ENCODE results near the gene POGLUT2.
A peak's percentile ranks its signal among the peaks of the same experiment; 100 is the strongest.

Gene POGLUT2

DNA sequence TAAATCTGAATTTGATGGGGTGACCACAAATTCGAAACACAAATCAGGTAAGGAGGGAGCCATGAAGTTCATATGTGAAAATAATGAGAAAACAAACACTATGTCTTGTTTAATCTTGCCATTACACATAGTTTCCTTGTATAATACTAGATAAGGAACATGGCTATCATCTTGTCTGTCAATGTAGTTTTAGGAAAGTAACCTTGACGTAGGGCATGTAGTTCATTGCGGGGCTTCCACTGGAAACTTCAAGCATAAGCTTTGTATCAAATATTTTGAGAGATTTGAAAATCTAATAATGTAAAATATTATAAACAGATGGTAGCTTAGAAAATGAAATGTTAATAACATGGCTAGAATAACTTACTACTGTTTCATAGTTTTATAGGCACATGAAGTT is 8.9 kb upstream of the POGLUT2 start:
- Histone ChIP-seq H3K79me2 (peaks cover 16% of the 10 kb centered on the region), H3K4me1 (no peaks in the 10 kb centered on the region), H3K4me3 (ENCODE audit: low read depth, low read length) (no peak overlapping the region), H3K9ac (no peak overlapping the region), H3K4me2 (ENCODE audit: low read length) (no peak overlapping the region), H3K27ac (no peak overlapping the region), H2AFZ (no peak overlapping the region), H3K9me3 (ENCODE audit: control insufficient read depth, low read length) (no peaks in the 10 kb centered on the region), H3K36me3 (ENCODE audit: control insufficient read depth, insufficient read depth, low read length) (no peaks in the 10 kb centered on the region), H3K27me3 (ENCODE audit: control insufficient read depth, insufficient read depth, low read length) (no peaks in the 10 kb centered on the region)
- TF ChIP-seq, protein P1, sequence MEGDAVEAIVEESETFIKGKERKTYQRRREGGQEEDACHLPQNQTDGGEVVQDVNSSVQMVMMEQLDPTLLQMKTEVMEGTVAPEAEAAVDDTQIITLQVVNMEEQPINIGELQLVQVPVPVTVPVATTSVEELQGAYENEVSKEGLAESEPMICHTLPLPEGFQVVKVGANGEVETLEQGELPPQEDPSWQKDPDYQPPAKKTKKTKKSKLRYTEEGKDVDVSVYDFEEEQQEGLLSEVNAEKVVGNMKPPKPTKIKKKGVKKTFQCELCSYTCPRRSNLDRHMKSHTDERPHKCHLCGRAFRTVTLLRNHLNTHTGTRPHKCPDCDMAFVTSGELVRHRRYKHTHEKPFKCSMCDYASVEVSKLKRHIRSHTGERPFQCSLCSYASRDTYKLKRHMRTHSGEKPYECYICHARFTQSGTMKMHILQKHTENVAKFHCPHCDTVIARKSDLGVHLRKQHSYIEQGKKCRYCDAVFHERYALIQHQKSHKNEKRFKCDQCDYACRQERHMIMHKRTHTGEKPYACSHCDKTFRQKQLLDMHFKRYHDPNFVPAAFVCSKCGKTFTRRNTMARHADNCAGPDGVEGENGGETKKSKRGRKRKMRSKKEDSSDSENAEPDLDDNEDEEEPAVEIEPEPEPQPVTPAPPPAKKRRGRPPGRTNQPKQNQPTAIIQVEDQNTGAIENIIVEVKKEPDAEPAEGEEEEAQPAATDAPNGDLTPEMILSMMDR (IDR thresholded peaks at IDR 0.05): no peak

GRCh38 chr13:102805680-102806079 is 6.9 kb upstream of the POGLUT2 start:
- Histone ChIP-seq H3K4me2 (ENCODE audit: low read length) (no peak overlapping the region), H3K9ac (no peak overlapping the region), H3K4me1 (no peaks in the 10 kb centered on the region), H3K36me3 (ENCODE audit: control insufficient read depth, insufficient read depth, low read length) (no peaks in the 10 kb centered on the region), H3K27ac (no peak overlapping the region), H3K79me2 (peaks cover 9% of the 10 kb centered on the region), H3K27me3 (ENCODE audit: control insufficient read depth, insufficient read depth, low read length) (no peaks in the 10 kb centered on the region), H2AFZ (no peak overlapping the region), H3K4me3 (ENCODE audit: low read depth, low read length) (no peak overlapping the region), H3K9me3 (ENCODE audit: control insufficient read depth, low read length) (no peaks in the 10 kb centered on the region)
- TF ChIP-seq, protein P1 (IDR thresholded peaks at IDR 0.05): no peak

- Histone ChIP-seq H3K79me2 (peaks cover 4% of the 10 kb centered on the region), H3K4me3 (ENCODE audit: low read depth, low read length) (peak overlapping the region; percentile 81), H3K36me3 (ENCODE audit: control insufficient read depth, insufficient read depth, low read length) (no peaks in the 10 kb centered on the region), H3K27ac (peak overlapping the region; percentile 57), H3K4me2 (ENCODE audit: low read length) (peak overlapping the region; percentile 90), H2AFZ (peak overlapping the region; percentile 89), H3K4me1 (no peaks in the 10 kb centered on the region), H3K27me3 (ENCODE audit: control insufficient read depth, insufficient read depth, low read length) (no peaks in the 10 kb centered on the region), H3K9me3 (ENCODE audit: control insufficient read depth, low read length) (no peaks in the 10 kb centered on the region), H3K9ac (no peak overlapping the region)
- TF ChIP-seq, protein P1 (IDR thresholded peaks at IDR 0.05): peak; percentile 66
Measured at GRCh38 chr13:102800145-102801041, 1.6 kb upstream of the POGLUT2 start.

DNA sequence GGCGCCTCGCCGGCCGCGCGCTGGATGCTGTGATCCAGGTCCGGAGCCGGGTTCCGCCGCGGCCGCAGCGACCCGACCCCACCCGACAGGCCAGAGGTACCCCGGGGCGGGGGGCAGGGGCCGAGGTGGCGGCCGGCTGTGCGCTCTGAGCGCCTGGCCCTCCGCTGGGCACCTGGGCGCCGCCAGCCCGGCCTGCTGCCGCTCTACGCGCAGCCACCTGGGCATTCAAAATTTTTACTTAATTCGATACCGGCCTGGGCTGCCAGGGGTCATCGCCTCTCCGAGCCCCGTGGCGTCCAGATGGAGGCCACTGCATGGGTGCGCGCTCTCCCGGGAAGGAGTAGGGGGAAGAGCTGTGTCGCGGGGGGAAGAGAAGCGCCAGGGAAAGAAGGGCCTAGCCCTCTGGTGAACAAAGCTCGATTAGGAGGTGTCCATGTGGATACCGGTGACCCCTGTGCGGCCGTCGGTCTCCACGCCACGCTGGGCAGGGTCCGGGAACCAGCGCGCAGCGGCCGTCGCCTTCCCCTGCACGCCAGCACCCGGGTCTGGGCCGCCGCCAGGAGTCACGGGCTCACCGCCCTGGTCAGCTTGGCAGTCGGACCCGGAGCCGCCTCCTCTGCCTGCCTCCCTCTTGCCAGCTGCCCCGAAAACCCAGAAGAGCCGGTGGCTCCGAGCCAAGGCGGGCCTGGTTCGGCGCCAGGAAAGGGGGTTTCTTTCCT is 809 bp upstream of the POGLUT2 start:
- Histone ChIP-seq H3K4me2 (ENCODE audit: low read length) (peak overlapping the region; percentile 90), H3K4me3 (ENCODE audit: low read depth, low read length) (peak overlapping the region; percentile 81), H2AFZ (peak overlapping the region; percentile 89), H3K79me2 (peaks cover 4% of the 10 kb centered on the region), H3K27ac (peak overlapping the region; percentile 57), H3K9ac (no peak overlapping the region), H3K4me1 (no peaks in the 10 kb centered on the region), H3K36me3 (ENCODE audit: control insufficient read depth, insufficient read depth, low read length) (no peaks in the 10 kb centered on the region), H3K9me3 (ENCODE audit: control insufficient read depth, low read length) (no peaks in the 10 kb centered on the region), H3K27me3 (ENCODE audit: control insufficient read depth, insufficient read depth, low read length) (no peaks in the 10 kb centered on the region)
- TF ChIP-seq, protein P1 (IDR thresholded peaks at IDR 0.05): no peak

All from parathyroid adenoma (tissue), 2 donors.